ENCODE measurements around the gene APEX1. TPM values are rescaled to one million over a fixed set of nuclear protein-coding genes. Genes with fewer than 3 reads are reported as not detected.

The APEX1 gene
- total RNA-seq, 2 donors from 2014 or later = 45.9 to 85.6 TPM

- TF ChIP-seq, protein P1, sequence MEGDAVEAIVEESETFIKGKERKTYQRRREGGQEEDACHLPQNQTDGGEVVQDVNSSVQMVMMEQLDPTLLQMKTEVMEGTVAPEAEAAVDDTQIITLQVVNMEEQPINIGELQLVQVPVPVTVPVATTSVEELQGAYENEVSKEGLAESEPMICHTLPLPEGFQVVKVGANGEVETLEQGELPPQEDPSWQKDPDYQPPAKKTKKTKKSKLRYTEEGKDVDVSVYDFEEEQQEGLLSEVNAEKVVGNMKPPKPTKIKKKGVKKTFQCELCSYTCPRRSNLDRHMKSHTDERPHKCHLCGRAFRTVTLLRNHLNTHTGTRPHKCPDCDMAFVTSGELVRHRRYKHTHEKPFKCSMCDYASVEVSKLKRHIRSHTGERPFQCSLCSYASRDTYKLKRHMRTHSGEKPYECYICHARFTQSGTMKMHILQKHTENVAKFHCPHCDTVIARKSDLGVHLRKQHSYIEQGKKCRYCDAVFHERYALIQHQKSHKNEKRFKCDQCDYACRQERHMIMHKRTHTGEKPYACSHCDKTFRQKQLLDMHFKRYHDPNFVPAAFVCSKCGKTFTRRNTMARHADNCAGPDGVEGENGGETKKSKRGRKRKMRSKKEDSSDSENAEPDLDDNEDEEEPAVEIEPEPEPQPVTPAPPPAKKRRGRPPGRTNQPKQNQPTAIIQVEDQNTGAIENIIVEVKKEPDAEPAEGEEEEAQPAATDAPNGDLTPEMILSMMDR (IDR thresholded peaks at IDR 0.05) = no peak
- Histone ChIP-seq H3K27me3 (replicated peaks; ENCODE audit: insufficient read depth) (no peaks in the 10 kb centered on the region), H3K36me3 (peaks cover 14% of the 10 kb centered on the region), H3K4me1 (ENCODE audit: control insufficient read depth in 1 of 2, low read depth in 2 of 2) (peaks cover 5 to 6% of the 10 kb centered on the region in 2 donors), H3K27ac (no peak overlapping the region), H3K9me3 (no peaks in the 10 kb centered on the region), H3K4me3 (no peak overlapping the region)
- ATAC-seq (ENCODE audit: insufficient number of reproducible peaks, low FRiP score, low read depth) (no peak), DNase-seq (ENCODE audit: low spot score) (no peak)
Measured at GRCh38 chr14:20478894-20479293, 23.9 kb downstream of the APEX1 start.

- H3K4me3 ChIP-seq = no peak overlapping the region
- TF ChIP-seq, protein P1 (IDR thresholded peaks at IDR 0.05) = no peak
- no peaks in the 10 kb centered on the region for H3K36me3 ChIP-seq
- H3K27ac ChIP-seq = no peak overlapping the region
- peaks cover 2 to 4% of the 10 kb centered on the region in 2 donors for H3K4me1 ChIP-seq (ENCODE audit: control insufficient read depth in 1 of 2, low read depth in 2 of 2)
- ATAC-seq (ENCODE audit: insufficient number of reproducible peaks, low FRiP score, low read depth) = no peak
- no peaks in the 10 kb centered on the region for H3K9me3 ChIP-seq
- no peaks in the 10 kb centered on the region for H3K27me3 ChIP-seq (replicated peaks; ENCODE audit: insufficient read depth)
- no peak for DNase-seq (ENCODE audit: low spot score)
Measured at GRCh38 chr14:20482382-20482781, 27.4 kb downstream of the APEX1 start.

- no peaks in the 10 kb centered on the region for H3K4me1 ChIP-seq (ENCODE audit: control insufficient read depth in 1 of 2, low read depth in 2 of 2)
- TF ChIP-seq, protein P1 (IDR thresholded peaks at IDR 0.05) = no peak
- no peaks in the 10 kb centered on the region for H3K27me3 ChIP-seq (replicated peaks; ENCODE audit: insufficient read depth)
- no peak for ATAC-seq (ENCODE audit: insufficient number of reproducible peaks, low FRiP score, low read depth)
- no peak overlapping the region for H3K4me3 ChIP-seq
- DNase-seq (ENCODE audit: low spot score) = no peak
- no peaks in the 10 kb centered on the region for H3K36me3 ChIP-seq
- no peak overlapping the region for H3K27ac ChIP-seq
- H3K9me3 ChIP-seq = no peaks in the 10 kb centered on the region
Measured at GRCh38 chr14:20485900-20486299, 30.9 kb downstream of the APEX1 start.

DNA sequence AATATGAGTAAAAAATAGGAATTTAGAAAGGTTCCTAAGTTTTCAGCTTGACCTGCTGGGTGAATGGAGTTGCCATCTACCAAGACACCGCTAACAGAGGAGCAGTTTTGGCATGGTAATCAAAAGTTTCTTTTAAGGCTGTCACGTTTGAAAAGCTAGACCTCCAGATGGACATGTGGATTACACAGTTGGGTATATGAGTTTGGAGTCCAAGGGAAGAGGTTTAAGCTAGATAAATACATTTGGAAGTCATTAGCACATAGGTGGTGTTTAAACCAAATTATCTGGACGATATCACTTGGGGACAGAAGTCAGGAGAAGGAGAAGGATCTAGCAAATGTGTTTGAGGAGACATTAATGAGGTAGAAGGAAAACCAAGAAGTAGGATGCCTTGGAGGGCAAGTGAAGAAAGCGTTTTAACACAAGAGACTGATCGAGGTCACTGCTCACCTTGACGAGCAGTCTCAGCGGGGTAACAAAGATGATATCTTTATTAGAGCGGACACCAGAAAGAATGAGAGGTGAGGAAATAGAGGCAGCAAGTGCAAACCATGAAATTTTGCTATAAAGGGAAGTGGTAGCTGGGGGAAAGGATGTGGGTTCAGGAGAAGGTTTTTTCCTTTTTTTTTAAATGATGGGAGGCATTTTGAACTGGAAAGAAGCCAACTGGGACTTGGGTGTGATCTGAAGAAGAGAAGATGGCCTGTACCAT lies 31.8 kb downstream of the APEX1 start:
- TF ChIP-seq, protein P1 (IDR thresholded peaks at IDR 0.05) = no peak
- Histone ChIP-seq H3K27me3 (replicated peaks; ENCODE audit: insufficient read depth) (no peaks in the 10 kb centered on the region), H3K36me3 (no peaks in the 10 kb centered on the region), H3K4me3 (no peak overlapping the region), H3K27ac (no peak overlapping the region), H3K9me3 (no peaks in the 10 kb centered on the region), H3K4me1 (ENCODE audit: control insufficient read depth in 1 of 2, low read depth in 2 of 2) (no peaks in the 10 kb centered on the region)
- DNase-seq (ENCODE audit: low spot score) = no peak
- no peak for ATAC-seq (ENCODE audit: insufficient number of reproducible peaks, low FRiP score, low read depth)

DNA sequence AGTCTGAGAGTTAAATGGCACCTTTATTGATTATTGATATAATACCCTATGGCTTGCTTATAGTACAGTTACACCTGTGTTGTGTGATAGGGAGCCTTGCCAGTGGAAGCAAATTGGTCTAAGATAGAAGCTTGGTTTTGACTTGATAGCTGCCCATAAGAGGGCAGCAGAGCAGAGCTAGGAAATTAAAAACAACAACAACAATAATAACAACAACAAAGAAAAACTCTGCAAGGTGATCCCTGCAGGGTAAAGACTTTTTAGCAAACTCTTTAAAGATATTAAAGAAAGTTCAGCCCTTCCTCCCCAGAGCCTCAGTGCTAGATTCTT lies 32.3 kb downstream of the APEX1 start:
- TF ChIP-seq, protein P1 (IDR thresholded peaks at IDR 0.05) = no peak
- Histone ChIP-seq H3K36me3 (no peaks in the 10 kb centered on the region), H3K4me3 (no peak overlapping the region), H3K4me1 (ENCODE audit: control insufficient read depth in 1 of 2, low read depth in 2 of 2) (no peaks in the 10 kb centered on the region), H3K27ac (no peak overlapping the region), H3K9me3 (no peaks in the 10 kb centered on the region), H3K27me3 (replicated peaks; ENCODE audit: insufficient read depth) (no peaks in the 10 kb centered on the region)
- ATAC-seq (ENCODE audit: insufficient number of reproducible peaks, low FRiP score, low read depth) (no peak), DNase-seq (ENCODE audit: low spot score) (no peak)
